Kidney (tissue), 14 donors: ENCODE data around the gene ITIH1. TPM values are rescaled to one million over a fixed set of nuclear protein-coding genes. Genes with fewer than 3 reads are reported as not detected.

Experiments used
- DNase-seq, 5 donors: peaks; one replicate each; pipeline ENCODE4 v3.0.0-alpha.2; 2013 to 2020
- FAIRE-seq: peaks from 2 replicates; lab custom pipeline; 2012; peaks lifted over from hg19 to GRCh38; lab: Jason Lieb, UNC
- H3K27ac ChIP-seq, 2 donors: one replicate each; pipeline ENCODE4 v1.7.0; 2013; ENCODE audit warnings: low read depth in 2 of 2, low read length in 2 of 2, inconsistent platforms in 1 of 2
- H3K27me3 ChIP-seq: one replicate; pipeline ENCODE4 v1.7.1; 2013; ENCODE audit warnings: low read length, inconsistent platforms; ENCODE audit not compliant: control insufficient read depth, insufficient read depth
- H3K36me3 ChIP-seq, 3 donors: one replicate each; pipeline versions ENCODE4 v1.7.0 to v1.7.1; 2013; ENCODE audit warnings: low read length in 3 of 3, control low read depth in 1 of 3, inconsistent platforms in 1 of 3; ENCODE audit not compliant: insufficient read depth in 3 of 3, control insufficient read depth in 2 of 3
- H3K4me1 ChIP-seq, 3 donors: one replicate each; pipeline versions ENCODE4 v1.7.0 to v1.7.1; 2013; ENCODE audit warnings: low read length in 3 of 3, inconsistent platforms in 1 of 3, low read depth in 1 of 3; ENCODE audit not compliant: control insufficient read depth in 2 of 3, insufficient read depth in 2 of 3
- H3K4me3 ChIP-seq, 3 donors: one replicate each; pipeline versions ENCODE4 v1.7.0 to v1.8.1; 2013; ENCODE audit warnings: low read length in 3 of 3, control low read depth in 1 of 3, inconsistent platforms in 1 of 3
- H3K9ac ChIP-seq, 3 donors: one replicate each; pipeline versions ENCODE4 v1.7.0 to v1.7.1; 2013; ENCODE audit warnings: low read length in 3 of 3, control low read depth in 1 of 3, inconsistent platforms in 1 of 3
- H3K9me3 ChIP-seq, 3 donors: one replicate each; pipeline versions ENCODE4 v1.7.0 to v1.7.1; 2013; ENCODE audit warnings: low read length in 3 of 3, control low read depth in 1 of 3, inconsistent platforms in 1 of 3; ENCODE audit not compliant: control insufficient read depth in 2 of 3, insufficient read depth in 1 of 3
- CTCF ChIP-seq: IDR thresholded peaks from 3 replicates; pipeline ENCODE4 v1.5.1; 2012; ENCODE audit warnings: mild to moderate bottlenecking, moderate library complexity, borderline replicate concordance; ENCODE audit not compliant: insufficient read depth; ENCODE audit errors: extremely low read depth
- intact Hi-C: fragments of 100-400 bp; cut with DNase I; formaldehyde crosslinking; loops from one replicate; pipeline ENCODE4 v1.11.1; 2022
- polyA plus RNA-seq: library from polyadenylated mRNA; stranded (reverse); fragments of 350-450 nt; fragmentation: Illumina TruSeq; extraction: RNeasy Lipid Tissue Mini Kit (QIAGEN cat#74804); gene quantifications from one replicate; pipeline ENCODE4 v1.2.3, GENCODE V29; 2014; ENCODE audit warnings: low read depth, low replicate concordance; ENCODE audit not compliant: insufficient read depth
- total RNA-seq: library from RNA; stranded (reverse); fragmentation: NEBNext Ultra II Directional; extraction: Animal tissue kit (Norgen Biotek cat#: 25700); gene quantifications from one replicate; pipeline ENCODE4 v1.2.1, GENCODE V29; 2021
- donor health status: control.
- donor health status: control.
- donor health status: control.
- donor health status: control.
- donor health status: control.
- donor health status: DM: yes; HTN: yes; CAD: no.
- donor health status: Normal renal cell carcinoma (clear cell type).

The ITIH1 gene
- total and polyA plus RNA-seq, 2 donors from 2014 or later, result 0.22 TPM; not detected in 1

GRCh38 chr3:52771702-52772101, 5.7 kb upstream of the ITIH1 start:
- DNase-seq (peak in 1 of 5 donors; percentile 39), FAIRE-seq (no peak)
- Histone ChIP-seq H3K27ac (no peak overlapping the region), H3K4me1 (peaks cover 0 to 5% (median 3%) of the 10 kb centered on the region in 3 donors), H3K4me3 (peak overlapping the region in 1 of 3 donors; percentile 98), H3K36me3 (peaks cover 0 to 2% (median 0%) of the 10 kb centered on the region in 3 donors), H3K27me3 (no peaks in the 10 kb centered on the region), H3K9me3 (no peaks in the 10 kb centered on the region), H3K9ac (no peak overlapping the region)
- intact Hi-C loops, result no loop called here
- TF ChIP-seq CTCF, result no peak

GRCh38 chr3:52773361-52774065, 3.9 kb upstream of the ITIH1 start:
- no peak for FAIRE-seq
- DNase-seq, result peak in 1 of 5 donors; percentile 57
- intact Hi-C loops, result no loop called here
- Histone ChIP-seq H3K4me3 (no peak overlapping the region), H3K4me1 (peaks cover 0 to 5% (median 3%) of the 10 kb centered on the region in 3 donors), H3K9me3 (no peaks in the 10 kb centered on the region), H3K36me3 (no peaks in the 10 kb centered on the region), H3K27ac (no peak overlapping the region), H3K9ac (no peak overlapping the region), H3K27me3 (no peaks in the 10 kb centered on the region)
- no peak for TF ChIP-seq CTCF

GRCh38 chr3:52774066-52774713, 3.2 kb upstream of the ITIH1 start:
- Histone ChIP-seq H3K4me3 (no peak overlapping the region), H3K27ac (no peak overlapping the region), H3K9me3 (no peaks in the 10 kb centered on the region), H3K9ac (no peak overlapping the region), H3K36me3 (no peaks in the 10 kb centered on the region), H3K4me1 (peaks cover 0 to 5% (median 3%) of the 10 kb centered on the region in 3 donors), H3K27me3 (no peaks in the 10 kb centered on the region)
- DNase-seq (peak in 1 of 5 donors; percentile 27), FAIRE-seq (no peak)
- intact Hi-C loops, result no loop called here
- TF ChIP-seq CTCF, result no peak
